H1 (cell line): ENCODE results near the gene TRPM1. TPM values are rescaled to one million over a fixed set of nuclear protein-coding genes. Genes with fewer than 3 reads are reported as not detected.

Source experiments
- CTCF ChIA-PET: fragments of 300-600 bp; sonication (Branson Sonifier 250); formaldehyde crosslinking; loops from one replicate; lab custom pipeline; 2021; ENCODE audit not compliant: partially characterized antibody; lab: Charles Lee
- POLR2A ChIA-PET: fragments of 300-600 bp; sonication (Branson Sonifier 250); formaldehyde crosslinking; loops from one replicate; lab custom pipeline; 2021; ENCODE audit warnings: inconsistent platforms; ENCODE audit not compliant: partially characterized antibody; lab: Charles Lee
- DNase-seq, 2 experiments: peaks; one replicate each; pipeline versions ENCODE4 v3.0.0 to v3.0.0-alpha.2; 2010 to 2022; ENCODE audit warnings: low spot score in 2 of 2, low read depth in 1 of 2, mixed read lengths in 1 of 2
- FAIRE-seq: peaks from 2 replicates; lab custom pipeline; 2011; peaks lifted over from hg19 to GRCh38; lab: Jason Lieb, UNC
- H2AFZ ChIP-seq: 2 replicates; pipeline ENCODE4 v1.8.1; 2012; ENCODE audit warnings: low read length, inconsistent platforms
- H2AK5ac ChIP-seq: 2 replicates; pipeline ENCODE4 v1.6.1; 2013; ENCODE audit warnings: low read depth, low read length
- H2BK120ac ChIP-seq: replicated peaks from 2 replicates; pipeline ENCODE3; 2013; ENCODE audit warnings: low read depth, low read length, inconsistent platforms
- H2BK12ac ChIP-seq: 2 replicates; pipeline ENCODE4 v1.6.1; 2013; ENCODE audit warnings: low read depth, low read length
- H2BK15ac ChIP-seq: 2 replicates; pipeline ENCODE4 v1.6.1; 2013; ENCODE audit warnings: low read length
- H2BK20ac ChIP-seq: 2 replicates; pipeline ENCODE4 v1.6.1; 2013; ENCODE audit warnings: low read length
- H2BK5ac ChIP-seq: 2 replicates; pipeline ENCODE4 v1.6.1; 2013; ENCODE audit warnings: low read depth, low read length
- H3K14ac ChIP-seq: 2 replicates; pipeline ENCODE4 v1.6.1; 2013; ENCODE audit warnings: inconsistent platforms; ENCODE audit not compliant: insufficient read length
- H3K18ac ChIP-seq: 2 replicates; pipeline ENCODE4 v1.6.1; 2013; ENCODE audit warnings: low read length; ENCODE audit errors: extremely low read depth
- H3K23ac ChIP-seq: 2 replicates; pipeline ENCODE4 v1.6.1; 2013; ENCODE audit warnings: inconsistent platforms; ENCODE audit not compliant: insufficient read length
- H3K23me2 ChIP-seq: 2 replicates; pipeline ENCODE4 v1.6.1; 2013; ENCODE audit warnings: low read depth, low read length
- H3K27ac ChIP-seq: 2 replicates; pipeline ENCODE4 v1.6.1; 2011; ENCODE audit warnings: low read depth, low read length, inconsistent platforms
- H3K27me3 ChIP-seq, 4 experiments: replicated peaks in 1 of 4; 1 replicate in 1 of 4; 2 replicates in 3 of 4; pipeline versions ENCODE4 v1.6.1 to v1.8.1; 2011 to 2013; ENCODE audit warnings: low read length in 3 of 4, mild to moderate bottlenecking in 3 of 4, inconsistent platforms in 2 of 4, mixed read lengths in 2 of 4, moderate library complexity in 1 of 4; ENCODE audit not compliant: control insufficient read depth in 3 of 4, insufficient read depth in 3 of 4; ENCODE audit errors: extremely low read depth in 1 of 4
- H3K36me3 ChIP-seq, 4 experiments: 2 replicates each; pipeline versions ENCODE4 v1.6.1 to v1.8.1; 2011 to 2013; ENCODE audit warnings: mild to moderate bottlenecking in 4 of 4, low read length in 3 of 4, moderate library complexity in 2 of 4, control low read depth in 1 of 4, inconsistent platforms in 1 of 4; ENCODE audit not compliant: insufficient read depth in 4 of 4, control insufficient read depth in 2 of 4
- H3K4ac ChIP-seq: replicated peaks from 2 replicates; pipeline ENCODE3; 2013; ENCODE audit warnings: low read length, low read depth, mixed read lengths, inconsistent platforms; ENCODE audit not compliant: insufficient read length
- H3K4me1 ChIP-seq, 4 experiments: replicated peaks in 1 of 4; 1 replicate in 1 of 4; 2 replicates in 3 of 4; pipeline versions ENCODE4 v1.6.1 to v1.8.1; 2011 to 2013; ENCODE audit warnings: low read length in 3 of 4, inconsistent platforms in 2 of 4, mixed read lengths in 1 of 4; ENCODE audit not compliant: insufficient read depth in 4 of 4, control insufficient read depth in 3 of 4
- H3K4me2 ChIP-seq, 2 experiments: 2 replicates each; pipeline versions ENCODE4 v1.6.1 to v1.8.1; 2011 to 2013; ENCODE audit warnings: low read depth in 2 of 2, low read length in 2 of 2, control low read depth in 1 of 2, inconsistent platforms in 1 of 2, mild to moderate bottlenecking in 1 of 2; ENCODE audit not compliant: insufficient read depth in 1 of 2
- H3K4me3 ChIP-seq, 4 experiments: fragments of 200-600, 300-600 bp in 1 of 4; sonication (generic), shearing (Covaris generic), sonication (Bioruptor Twin) in 1 of 4; 2 replicates each; pipeline versions ENCODE4 v1.5.1 to v1.8.1; 2011 to 2016; ENCODE audit warnings: low read length in 4 of 4, low read depth in 3 of 4, control low read depth in 2 of 4, inconsistent platforms in 2 of 4, mild to moderate bottlenecking in 2 of 4, mixed read lengths in 1 of 4, moderate library complexity in 1 of 4; ENCODE audit not compliant: insufficient read depth in 2 of 4; ENCODE audit errors: extremely low read depth in 1 of 4
- H3K56ac ChIP-seq: replicated peaks from 2 replicates; pipeline ENCODE3; 2013; ENCODE audit warnings: low read depth, mild to moderate bottlenecking, mixed read lengths, low read length, inconsistent platforms; ENCODE audit not compliant: insufficient read length
- H3K79me1 ChIP-seq: 2 replicates; pipeline ENCODE4 v1.6.1; 2013; ENCODE audit warnings: low read depth, low read length, control low read depth
- H3K79me2 ChIP-seq, 2 experiments: 2 replicates each; pipeline versions ENCODE4 v1.6.1 to v1.8.1; 2012 to 2013; ENCODE audit warnings: low read length in 2 of 2, mild to moderate bottlenecking in 2 of 2, inconsistent platforms in 1 of 2; ENCODE audit not compliant: insufficient read depth in 2 of 2, control insufficient read depth in 1 of 2
- H3K9ac ChIP-seq, 4 experiments: replicated peaks in 1 of 4; 1 replicate in 1 of 4; 2 replicates in 3 of 4; pipeline versions ENCODE4 v1.6.1 to v1.8.1; 2011 to 2013; ENCODE audit warnings: low read depth in 3 of 4, low read length in 3 of 4, control low read depth in 2 of 4, mild to moderate bottlenecking in 2 of 4, moderate library complexity in 2 of 4, inconsistent platforms in 1 of 4; ENCODE audit errors: extremely low read depth in 1 of 4
- H3K9me3 ChIP-seq, 2 experiments: 2 replicates each; pipeline versions ENCODE4 v1.6.1 to v1.8.1; 2012 to 2013; ENCODE audit warnings: mild to moderate bottlenecking in 2 of 2, moderate library complexity in 2 of 2, control low read depth in 1 of 2, inconsistent platforms in 1 of 2, low read depth in 1 of 2, low read length in 1 of 2, mixed read lengths in 1 of 2; ENCODE audit not compliant: insufficient read depth in 2 of 2
- H4K20me1 ChIP-seq, 2 experiments: replicated peaks in 1 of 2; 2 replicates each; pipeline versions ENCODE3 to v1.8.1; 2011 to 2013; ENCODE audit warnings: inconsistent platforms in 2 of 2, low read length in 2 of 2, mild to moderate bottlenecking in 1 of 2; ENCODE audit not compliant: insufficient read depth in 2 of 2, control insufficient read depth in 1 of 2
- H4K5ac ChIP-seq: 2 replicates; pipeline ENCODE4 v1.6.1; 2013; ENCODE audit warnings: low read length, low read depth, mixed read lengths, inconsistent platforms; ENCODE audit not compliant: insufficient read length
- H4K8ac ChIP-seq: 2 replicates; pipeline ENCODE4 v1.8.0; 2013; ENCODE audit warnings: mild to moderate bottlenecking, moderate library complexity, low read length, inconsistent platforms; ENCODE audit not compliant: insufficient read depth; ENCODE audit errors: extremely low read depth
- H4K91ac ChIP-seq: replicated peaks from 2 replicates; pipeline ENCODE3; 2013; ENCODE audit warnings: low read length, mixed read lengths, inconsistent platforms; ENCODE audit not compliant: insufficient read length
- MAFK ChIP-seq: IDR thresholded peaks from 2 replicates; pipeline ENCODE4 v1.6.1; 2012; ENCODE audit warnings: low read depth, mild to moderate bottlenecking, improper control_type of control experiment, low read length
- PHF8 ChIP-seq: fragments of 200-600 bp; sonication (generic); conservative IDR thresholded peaks from 2 replicates; pipeline ENCODE4 v1.7.1; 2012; ENCODE audit warnings: low read depth, mild to moderate bottlenecking, inconsistent platforms, low read length, moderate library complexity
- TBP ChIP-seq: IDR thresholded peaks from 2 replicates; pipeline ENCODE4 v1.6.1; 2011; ENCODE audit warnings: low read depth, low read length, improper control_type of control experiment
- WGBS, 2 experiments: shearing (Covaris generic) in 1 of 2; methylation state at CpG; one replicate each; pipeline versions ENCODE4 v1.1.6 to v1.1.7; 2013 to 2015; ENCODE audit warnings: low lambda C conversion rate in 2 of 2, mixed read lengths in 2 of 2, inconsistent platforms in 1 of 2, low coverage in 1 of 2, missing lambda C conversion rate in 1 of 2; ENCODE audit not compliant: insufficient replicate concordance in 2 of 2, insufficient coverage in 1 of 2, insufficient read length in 1 of 2; ENCODE audit errors: extremely low coverage in 1 of 2, missing lambda C conversion rate in 1 of 2; 5-methylcytosine and 5-hydroxymethylcytosine counted together
- polyA plus RNA-seq, 7 experiments: library from polyadenylated mRNA; depleted of rRNA in 3 of 7; stranded (reverse) in 5 of 7; unstranded in 2 of 7; fragments of >200 nt in 5 of 7; fragments of 200-250 nt in 2 of 7; gene quantifications; 1 replicate in 5 of 7; 2 replicates in 1 of 7; 4 replicates in 1 of 7; pipeline versions ENCODE4 v1.2.1 to v1.2.3, GENCODE V29; 2011 to 2013; ENCODE audit warnings: missing spikeins in 2 of 7, mixed read lengths in 2 of 7
- total RNA-seq: library from RNA; stranded (reverse); fragmentation: NEBNext Ultra II Directional; extraction: Animal tissue kit (Norgen Biotek cat#: 25700); gene quantifications from 2 replicates; pipeline ENCODE4 v1.2.1, GENCODE V29; 2021

Gene TRPM1
- total and polyA plus RNA-seq, 2 of the 8 experiments (the other 6 are each of a cell fraction or from before 2014, with no cell fraction given): 0.05 TPM; not detected in 1

GRCh38 chr15:30969724-30970123 lies 131.8 kb downstream of the TRPM1 start:
- FAIRE-seq (no peak), DNase-seq (no peak)
- no peak for TF ChIP-seq TBP
- TF ChIP-seq PHF8: no peak
- no peak for TF ChIP-seq MAFK

More at GRCh38 chr15:30969724-30970123, 131.8 kb downstream of the TRPM1 start:
- no peak overlapping the region for H2BK12ac ChIP-seq
- no peaks in the 10 kb centered on the region for H3K79me2 ChIP-seq
- no peak overlapping the region for H2BK15ac ChIP-seq
- no peak overlapping the region for H3K23ac ChIP-seq
- CTCF ChIA-PET: interaction anchor here (2.0 kb wide), 1 partner anchor 160 kb away, joined by 12 read pairs; no protein-coding TSS in a partner anchor
- H3K56ac ChIP-seq: no peak overlapping the region
- H2BK20ac ChIP-seq: no peak overlapping the region
- H4K91ac ChIP-seq: no peak overlapping the region
- H2AFZ ChIP-seq: no peak overlapping the region
- H3K14ac ChIP-seq: no peak overlapping the region
- H3K4me2 ChIP-seq: no peak overlapping the region
- 92% methylated on average over 2 of the region's 2 CpGs; no CpG with 5 or more reads in 1 of the 2 experiments for WGBS, 2 experiments
- H3K79me1 ChIP-seq: no peaks in the 10 kb centered on the region
- no peak overlapping the region for H3K18ac ChIP-seq
- H3K36me3 ChIP-seq: peaks cover 0 to 5% (median 2%) of the 10 kb centered on the region in 4 experiments; a peak in 4 of 8 replicates
- H3K4me3 ChIP-seq: no peak overlapping the region
- 0 out of 2 replicates have a peak overlapping the region, but pooled peaks have one; percentile 15 for H2BK5ac ChIP-seq
- no peak overlapping the region for H3K9ac ChIP-seq
- no peak overlapping the region for H3K27ac ChIP-seq
- H3K4ac ChIP-seq: no peak overlapping the region
- H2AK5ac ChIP-seq: no peak overlapping the region
- H3K4me1 ChIP-seq: no peaks in the 10 kb centered on the region
- POLR2A ChIA-PET: interaction anchor here (0.7 kb wide), 2 partner anchors 22 to 397 kb away, joined by 3 to 4 read pairs; partner anchors contain the start of gene MTMR10
- no peak overlapping the region for H2BK120ac ChIP-seq
- H4K20me1 ChIP-seq: no peaks in the 10 kb centered on the region
- no peak overlapping the region for H4K5ac ChIP-seq
- no peaks in the 10 kb centered on the region for H3K23me2 ChIP-seq
- no peaks in the 10 kb centered on the region for H3K27me3 ChIP-seq
- H3K9me3 ChIP-seq: no peaks in the 10 kb centered on the region
- H4K8ac ChIP-seq: no peak overlapping the region
